ENCODE measurements around the gene MANEA. TPM values are rescaled to one million over a fixed set of nuclear protein-coding genes. Genes with fewer than 3 reads are reported as not detected.
A peak's percentile ranks its signal among the peaks of the same experiment; 100 is the strongest.

Gene MANEA
- total RNA-seq, 1 experiment from 2014 or later = 8.3 TPM

DNA sequence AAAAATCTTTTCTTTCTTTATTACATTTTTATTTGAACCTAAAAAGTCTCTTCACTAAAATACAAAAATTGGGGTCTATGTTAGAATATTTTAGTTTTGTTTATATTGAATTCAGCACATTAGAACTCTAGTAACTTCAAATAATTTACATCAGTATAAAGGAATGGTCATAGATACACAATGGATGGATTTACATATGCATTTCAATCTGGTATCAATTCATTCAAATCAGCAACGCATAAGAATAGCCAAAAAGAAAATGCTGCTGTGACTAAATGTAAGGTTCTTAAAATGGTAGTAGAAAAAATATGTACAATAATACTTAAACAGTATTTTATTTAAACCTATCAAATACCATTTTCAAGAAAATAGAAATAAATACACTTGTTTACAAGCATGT is 47.6 kb upstream of the MANEA start:
- Histone ChIP-seq H2BK120ac (ENCODE audit: low read depth, low read length, poor library complexity, severe bottlenecking) (no peak overlapping the region), H3K56ac (ENCODE audit: insufficient read length, low read depth, low read length) (no peak overlapping the region), H3K79me1 (ENCODE audit: insufficient read depth, low read depth, low read length, poor library complexity, severe bottlenecking) (no peaks in the 10 kb centered on the region), H2BK15ac (ENCODE audit: low read depth, low read length) (no peak overlapping the region), H3K18ac (ENCODE audit: insufficient read length, low read depth, low read length) (no peak overlapping the region), H2BK12ac (ENCODE audit: insufficient read length, low read depth, low read length) (no peak overlapping the region), H3K9me3 (ENCODE audit: control insufficient read depth, low read depth, low read length) (no peaks in the 10 kb centered on the region), H2AFZ (ENCODE audit: low read length) (no peak overlapping the region), H3K27ac (ENCODE audit: insufficient read length, low read depth, low read length) (no peak overlapping the region), H3T11ph (ENCODE audit: low read length) (no peak overlapping the region), H2BK20ac (ENCODE audit: low read depth, low read length, poor library complexity, severe bottlenecking) (no peak overlapping the region), H2AK5ac (ENCODE audit: insufficient read length, low read length) (no peak overlapping the region), H3K23ac (ENCODE audit: insufficient read length, low read depth, low read length) (no peak overlapping the region), H2BK5ac (ENCODE audit: insufficient read length, low read length) (no peak overlapping the region), H3K27me3 (ENCODE audit: insufficient read depth, low read length) (no peaks in the 10 kb centered on the region), H4K8ac (replicated peaks; ENCODE audit: insufficient read length, low read depth, low read length) (no peak overlapping the region), H4K20me1 (ENCODE audit: control insufficient read depth, insufficient read depth, insufficient read length) (no peaks in the 10 kb centered on the region), H3K14ac (ENCODE audit: insufficient read depth, low read length) (no peak overlapping the region), H3K79me2 (ENCODE audit: insufficient read depth, low read length) (no peaks in the 10 kb centered on the region), H3K4me2 (ENCODE audit: insufficient read depth, insufficient read length, low read length) (peak overlapping the region; percentile 47), H3K23me2 (ENCODE audit: insufficient read length, low read depth, low read length, poor library complexity, severe bottlenecking) (no peaks in the 10 kb centered on the region), H3K4ac (ENCODE audit: low read depth, low read length) (no peak overlapping the region), H3K4me1 (ENCODE audit: insufficient read depth, low read length) (no peaks in the 10 kb centered on the region; the same call in 1 of the 2 replicates), H4K5ac (ENCODE audit: insufficient read length, low read depth, low read length) (no peak overlapping the region), H3K9ac (ENCODE audit: extremely low read depth, insufficient read length, low read length) (no peak overlapping the region), H4K91ac (ENCODE audit: insufficient read length, low read depth, low read length) (no peak overlapping the region)
- Mint-ChIP-seq H3K9me3 (peaks cover 3% of the 10 kb centered on the region in 2 experiments; a peak in 3 of 5 replicates), H3K36me3 (ENCODE audit: insufficient read depth in 1 of 3, low read depth in 3 of 3) (peaks cover 3 to 5% (median 4%) of the 10 kb centered on the region in 3 experiments; a peak in 6 of 7 replicates), H3K27me3 (ENCODE audit: low read depth) (no peaks in the 10 kb centered on the region), H3K4me3 (no peak overlapping the region), H3K27ac (peak overlapping the region in 2 of 3 experiments; percentile 96 to 98; a peak in 3 of 7 replicates), H3K4me1 (peaks cover 47 to 51% of the 10 kb centered on the region in 2 experiments)
- DNase-seq = no peak
- no CpG with 5 or more reads among the region's 1 CpG for WGBS (ENCODE audit: extremely low coverage, insufficient read length, low lambda C conversion rate)
- TF ChIP-seq, protein P1, sequence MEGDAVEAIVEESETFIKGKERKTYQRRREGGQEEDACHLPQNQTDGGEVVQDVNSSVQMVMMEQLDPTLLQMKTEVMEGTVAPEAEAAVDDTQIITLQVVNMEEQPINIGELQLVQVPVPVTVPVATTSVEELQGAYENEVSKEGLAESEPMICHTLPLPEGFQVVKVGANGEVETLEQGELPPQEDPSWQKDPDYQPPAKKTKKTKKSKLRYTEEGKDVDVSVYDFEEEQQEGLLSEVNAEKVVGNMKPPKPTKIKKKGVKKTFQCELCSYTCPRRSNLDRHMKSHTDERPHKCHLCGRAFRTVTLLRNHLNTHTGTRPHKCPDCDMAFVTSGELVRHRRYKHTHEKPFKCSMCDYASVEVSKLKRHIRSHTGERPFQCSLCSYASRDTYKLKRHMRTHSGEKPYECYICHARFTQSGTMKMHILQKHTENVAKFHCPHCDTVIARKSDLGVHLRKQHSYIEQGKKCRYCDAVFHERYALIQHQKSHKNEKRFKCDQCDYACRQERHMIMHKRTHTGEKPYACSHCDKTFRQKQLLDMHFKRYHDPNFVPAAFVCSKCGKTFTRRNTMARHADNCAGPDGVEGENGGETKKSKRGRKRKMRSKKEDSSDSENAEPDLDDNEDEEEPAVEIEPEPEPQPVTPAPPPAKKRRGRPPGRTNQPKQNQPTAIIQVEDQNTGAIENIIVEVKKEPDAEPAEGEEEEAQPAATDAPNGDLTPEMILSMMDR (conservative IDR thresholded peaks at IDR 0.05) = no peak
